Amygdala (tissue), 56 donors: ENCODE results near the gene CEMP1.

ENCODE experiments used
- DNase-seq, 56 donors: peaks; one replicate each; lab custom pipeline; 2025; lab: John Stamatoyannopoulos, UW

Gene CEMP1

GRCh38 chr16:2520784-2521531, 10.2 kb downstream of the CEMP1 start:
- DNase-seq = no peak

GRCh38 chr16:2520097-2520783, 11.0 kb downstream of the CEMP1 start, which contains the start of gene AMDHD2:
TSS of gene AMDHD2 (plus strand) at chr16:2520371. CDS start at chr16:2520459, 88 bp downstream.
- DNase-seq = peak in 55 of 56 donors; percentile 35 to 96 (median 79)

- DNase-seq = no peak
Measured at GRCh38 chr16:2519711-2520080, 11.5 kb downstream of the CEMP1 start.

DNA sequence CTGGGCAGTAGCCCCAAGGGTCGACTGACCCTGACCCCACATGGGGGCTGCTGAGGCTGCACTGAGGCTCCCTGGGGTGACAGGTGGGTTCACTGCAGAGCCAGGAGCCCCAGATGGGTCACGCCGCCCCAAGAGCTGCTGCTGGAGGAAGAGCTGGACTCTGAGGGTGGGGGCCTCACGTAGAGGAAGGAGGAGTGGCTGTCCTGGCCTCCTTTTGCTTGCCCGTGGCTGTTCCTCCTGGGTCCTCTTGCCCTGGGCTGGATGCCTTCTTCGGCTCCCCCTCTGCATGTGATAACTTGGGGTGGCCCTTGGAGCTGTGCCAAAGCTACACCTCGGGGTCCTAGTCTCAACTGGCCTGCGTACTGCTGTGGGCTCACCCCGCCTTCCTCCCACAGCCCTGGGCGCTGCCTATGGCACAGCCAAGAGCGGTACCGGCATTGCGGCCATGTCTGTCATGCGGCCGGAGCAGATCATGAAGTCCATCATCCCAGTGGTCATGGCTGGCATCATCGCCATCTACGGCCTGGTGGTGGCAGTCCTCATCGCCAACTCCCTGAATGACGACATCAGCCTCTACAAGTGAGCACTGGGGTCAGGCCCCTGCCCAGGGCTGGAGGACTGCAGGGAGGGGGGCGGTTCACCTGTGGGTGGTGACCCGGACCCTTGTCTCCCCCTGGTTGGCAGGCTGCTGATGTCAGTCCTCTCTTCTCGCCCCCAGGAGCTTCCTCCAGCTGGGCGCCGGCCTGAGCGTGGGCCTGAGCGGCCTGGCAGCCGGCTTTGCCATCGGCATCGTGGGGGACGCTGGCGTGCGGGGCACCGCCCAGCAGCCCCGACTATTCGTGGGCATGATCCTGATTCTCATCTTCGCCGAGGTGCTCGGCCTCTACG, 12.1 kb downstream of the CEMP1 start:
- peak in 1 of 56 donors; percentile 48 for DNase-seq

- no peak for DNase-seq
Measured at GRCh38 chr16:2517954-2518605, 13.1 kb downstream of the CEMP1 start.

DNA sequence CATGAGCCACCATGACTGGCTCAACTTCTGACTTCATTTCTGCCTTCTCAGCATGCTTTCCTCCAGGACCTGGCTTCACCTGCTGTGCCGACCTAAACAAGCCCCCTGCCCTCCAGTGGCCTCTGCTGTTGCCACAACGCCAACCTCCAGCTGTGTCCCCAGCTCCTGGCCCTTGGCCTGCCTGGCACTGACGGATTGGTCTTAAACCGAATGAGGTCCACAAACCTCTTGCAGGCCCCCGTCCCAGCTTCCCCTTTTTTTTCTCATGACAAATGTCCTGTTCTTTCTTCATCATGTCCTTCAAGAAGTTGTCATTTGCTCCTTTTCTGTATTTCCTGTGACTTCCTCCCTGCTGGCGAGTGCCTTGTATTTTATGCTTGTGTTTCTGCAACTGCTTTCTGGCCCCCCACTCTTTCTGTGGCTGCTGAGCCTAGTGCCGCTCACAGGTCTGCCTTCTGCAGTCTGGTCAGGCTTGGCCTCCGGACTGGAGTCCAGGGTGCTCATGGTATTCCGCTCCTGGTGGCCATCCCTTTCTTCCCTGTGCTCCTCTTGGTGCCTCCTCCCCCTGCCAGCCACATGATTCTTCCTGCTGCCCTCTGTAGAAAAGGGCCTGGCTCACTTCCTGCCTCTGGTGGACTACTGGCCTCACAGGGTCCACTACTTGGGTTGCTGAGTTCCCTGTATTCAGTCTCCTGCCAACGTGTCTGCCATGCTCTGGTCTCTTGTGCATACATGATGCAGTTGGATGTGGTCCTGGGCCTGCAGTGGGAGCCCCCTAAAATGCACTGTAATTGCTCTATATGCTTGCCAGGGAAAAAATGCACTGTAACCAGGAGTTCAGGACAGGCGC, 14.6 kb downstream of the CEMP1 start:
- peak in 7 of 56 donors; percentile 17 to 55 (median 30) for DNase-seq

DNA sequence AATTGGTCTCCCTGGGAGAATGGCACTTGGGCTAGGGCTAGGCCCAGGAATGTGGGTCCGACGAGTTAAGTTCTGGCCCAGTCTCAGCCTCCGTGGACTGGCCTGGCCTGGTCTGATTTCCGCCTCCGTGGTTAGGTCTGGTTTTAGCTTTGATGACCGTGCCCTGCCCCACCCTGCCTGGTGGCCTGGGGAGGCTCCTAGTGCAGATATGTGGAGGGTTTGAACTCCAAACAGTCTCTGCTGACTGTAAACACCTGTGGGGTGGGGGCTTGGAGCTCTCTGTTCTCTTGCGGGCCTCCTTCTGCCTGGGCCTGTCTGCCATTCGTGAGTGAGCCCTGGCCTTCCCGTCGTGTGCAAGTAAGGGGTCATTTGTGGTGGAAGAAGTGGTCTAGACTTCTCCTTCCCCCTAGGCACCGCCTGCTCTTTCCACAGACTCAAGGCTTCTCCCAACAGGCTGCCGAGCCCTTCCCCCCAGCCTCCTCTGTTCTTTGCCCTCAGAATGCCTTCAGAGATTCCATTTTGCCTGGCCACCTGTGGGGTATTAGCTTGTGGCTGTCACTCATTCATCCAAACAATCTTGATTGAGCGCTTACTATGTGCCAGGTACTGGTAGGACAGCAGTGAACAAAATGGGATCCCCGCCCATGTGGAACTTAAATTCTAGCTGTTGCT, 15.9 kb downstream of the CEMP1 start:
- DNase-seq = no peak

DNA sequence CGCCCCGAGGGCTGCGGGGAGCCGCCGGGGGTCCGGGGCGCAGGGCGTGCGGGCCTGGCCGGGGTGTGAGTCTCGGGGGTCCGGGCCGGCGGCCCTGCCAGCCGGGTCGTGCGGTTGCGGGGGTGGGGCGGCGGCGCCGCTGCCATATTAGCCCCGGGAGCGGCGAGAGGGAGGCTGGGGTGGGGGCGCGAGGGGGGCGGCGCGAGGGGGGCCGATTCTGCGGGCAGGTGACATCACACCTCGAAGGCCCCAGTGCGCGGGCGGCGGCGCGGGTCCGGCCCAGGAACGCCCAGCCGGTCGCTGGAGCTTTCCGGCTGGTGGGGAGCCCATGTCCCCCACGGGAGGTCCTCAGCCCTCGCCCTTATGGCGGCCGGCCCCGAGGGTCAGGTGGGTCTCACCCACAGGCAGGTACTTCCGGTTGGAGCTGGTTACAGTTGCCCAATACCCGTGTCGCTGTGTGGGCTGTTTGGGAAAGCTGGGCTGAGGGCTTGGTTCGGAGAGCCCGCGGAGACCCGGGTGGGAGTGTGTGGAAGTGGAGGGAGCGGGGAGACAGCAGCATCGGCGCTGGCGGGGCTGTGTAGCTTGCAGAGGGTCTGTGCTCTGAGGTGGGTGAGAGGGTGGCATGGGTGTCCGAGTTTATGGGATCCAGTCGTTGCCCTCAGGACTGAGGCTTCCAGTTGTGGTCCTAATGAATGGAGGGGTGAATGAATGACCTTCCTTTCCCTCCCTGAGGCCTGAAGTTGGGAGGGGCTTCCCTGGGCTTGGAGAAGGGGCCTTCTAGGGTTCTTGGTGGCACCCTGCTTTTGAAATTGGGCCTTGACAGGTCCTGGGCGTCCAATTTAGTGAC, 16.7 kb downstream of the CEMP1 start:
- peak in 1 of 56 donors; percentile 83 for DNase-seq

- DNase-seq = peak; percentile 52 to 97 (median 89)
Measured at GRCh38 chr16:2513405-2514332, 17.5 kb downstream of the CEMP1 start, which contains the start of gene ATP6V0C. TSS of gene ATP6V0C (plus strand) at chr16:2513952. CDS start at chr16:2514104, 152 bp downstream.

DNA sequence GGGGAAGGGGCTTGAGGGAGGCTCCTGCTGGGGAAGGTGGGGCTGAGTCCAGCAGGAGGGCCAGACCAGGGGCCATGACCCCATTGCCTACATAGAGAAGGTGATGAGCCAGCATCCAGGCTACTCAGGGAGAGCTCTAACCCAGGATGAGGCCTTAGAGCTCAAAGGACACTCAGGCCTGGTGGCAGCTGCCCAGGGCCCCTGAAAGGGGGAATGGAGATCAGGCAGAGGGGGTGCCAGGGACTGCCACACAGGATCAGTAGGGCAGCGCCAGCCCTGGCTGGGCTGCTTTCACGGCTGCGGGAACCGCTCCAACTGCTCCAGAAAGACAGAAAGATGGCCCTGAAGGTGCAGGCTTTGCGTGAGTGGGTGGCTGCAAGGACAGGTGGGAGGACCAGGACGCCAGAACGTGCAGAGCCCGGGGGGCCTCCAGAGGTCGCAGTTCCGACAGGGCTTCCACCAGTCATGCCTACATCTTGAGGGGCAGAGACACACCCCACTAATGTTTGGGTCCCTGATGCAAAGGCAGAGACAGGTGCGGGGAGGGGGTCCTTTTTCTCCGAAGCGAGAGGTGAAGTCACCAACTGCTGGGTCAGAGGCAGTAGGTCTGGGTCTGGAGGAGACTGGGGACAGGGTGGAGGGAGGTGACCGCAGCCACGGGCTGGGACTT, 18.3 kb downstream of the CEMP1 start:
- peak in 1 of 56 donors; percentile 8 for DNase-seq

DNA sequence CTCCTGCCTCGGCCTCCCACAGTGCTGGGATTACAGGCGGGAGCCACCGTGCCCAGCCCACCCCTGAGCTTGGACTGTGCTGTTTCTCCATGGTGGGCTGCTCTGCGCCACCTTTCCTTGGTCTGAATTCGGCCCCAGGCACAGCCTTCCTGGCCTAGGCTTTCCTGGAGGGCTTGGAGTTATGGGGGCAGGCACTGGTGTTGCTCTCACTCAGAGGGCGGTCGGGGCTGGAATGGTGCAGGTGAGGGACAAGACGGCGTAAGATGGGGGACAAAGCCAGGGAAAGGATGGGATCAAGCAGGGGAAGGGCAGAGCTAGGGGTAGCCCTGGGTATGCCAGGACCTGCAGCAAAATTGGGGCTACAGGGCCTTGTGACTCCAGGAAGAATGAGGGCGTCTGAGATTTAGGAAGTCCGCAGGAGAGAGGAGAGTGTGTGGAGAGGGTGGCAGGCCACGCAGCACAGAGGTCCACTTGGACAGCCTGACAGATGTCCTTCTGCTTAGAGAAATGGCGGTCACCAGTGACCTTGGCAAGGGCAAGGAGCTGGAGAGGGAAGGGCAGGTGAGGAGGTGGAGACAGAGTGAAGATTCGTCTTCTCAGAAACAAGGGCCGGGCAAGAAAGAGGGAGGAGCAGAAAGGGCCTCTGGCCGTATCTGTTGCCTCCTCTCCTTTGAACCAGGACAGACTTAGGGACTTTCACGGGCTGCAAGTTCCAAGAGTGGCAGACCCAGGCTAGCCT, 19.0 kb downstream of the CEMP1 start:
- no peak for DNase-seq

- DNase-seq = peak in 21 of 56 donors; percentile 24 to 69 (median 38)
Measured at GRCh38 chr16:2511128-2511800, 19.9 kb downstream of the CEMP1 start.

GRCh38 chr16:2508722-2509400, 22.3 kb downstream of the CEMP1 start:
- no peak for DNase-seq

DNA sequence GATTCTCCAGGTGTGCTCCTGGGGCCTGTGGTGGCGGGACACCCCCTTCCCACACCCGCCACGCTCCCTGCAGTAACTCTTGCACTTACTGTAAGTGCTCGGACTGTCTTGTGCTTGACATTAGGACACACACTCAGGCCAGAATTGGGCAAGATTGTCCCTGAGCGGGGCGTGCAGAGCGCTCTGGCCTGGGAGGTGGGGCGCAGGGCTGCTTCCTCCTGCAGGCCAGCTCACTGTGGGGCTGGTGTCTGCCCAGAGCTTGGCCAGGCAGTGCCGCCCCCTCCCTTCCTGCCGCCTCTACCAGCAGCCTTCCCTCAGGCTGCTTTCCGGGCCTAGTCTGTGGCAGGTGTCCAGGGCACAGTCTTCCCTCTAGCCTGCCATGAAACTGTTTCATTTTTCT, 23.5 kb downstream of the CEMP1 start:
- DNase-seq = no peak
